HL-60 (cell line): ENCODE results near the gene CLTRN.

Source experiments
- POLR2AphosphoS5 ChIP-seq: IDR thresholded peaks from 2 replicates; pipeline ENCODE4 v1.6.1; 2012; ENCODE audit warnings: low read depth
- TF ChIP-seq, protein P1 (sequence below): IDR thresholded peaks from one replicate; pipeline ENCODE4 v1.5.1; 2011; ENCODE audit warnings: low read length, control low read depth, inconsistent platforms; ENCODE audit not compliant: insufficient read depth

- TF ChIP-seq POLR2AphosphoS5, result no peak
- TF ChIP-seq, protein P1, sequence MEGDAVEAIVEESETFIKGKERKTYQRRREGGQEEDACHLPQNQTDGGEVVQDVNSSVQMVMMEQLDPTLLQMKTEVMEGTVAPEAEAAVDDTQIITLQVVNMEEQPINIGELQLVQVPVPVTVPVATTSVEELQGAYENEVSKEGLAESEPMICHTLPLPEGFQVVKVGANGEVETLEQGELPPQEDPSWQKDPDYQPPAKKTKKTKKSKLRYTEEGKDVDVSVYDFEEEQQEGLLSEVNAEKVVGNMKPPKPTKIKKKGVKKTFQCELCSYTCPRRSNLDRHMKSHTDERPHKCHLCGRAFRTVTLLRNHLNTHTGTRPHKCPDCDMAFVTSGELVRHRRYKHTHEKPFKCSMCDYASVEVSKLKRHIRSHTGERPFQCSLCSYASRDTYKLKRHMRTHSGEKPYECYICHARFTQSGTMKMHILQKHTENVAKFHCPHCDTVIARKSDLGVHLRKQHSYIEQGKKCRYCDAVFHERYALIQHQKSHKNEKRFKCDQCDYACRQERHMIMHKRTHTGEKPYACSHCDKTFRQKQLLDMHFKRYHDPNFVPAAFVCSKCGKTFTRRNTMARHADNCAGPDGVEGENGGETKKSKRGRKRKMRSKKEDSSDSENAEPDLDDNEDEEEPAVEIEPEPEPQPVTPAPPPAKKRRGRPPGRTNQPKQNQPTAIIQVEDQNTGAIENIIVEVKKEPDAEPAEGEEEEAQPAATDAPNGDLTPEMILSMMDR, result no peak
These were observed 30.4 kb upstream of the CLTRN start for GRCh38 chrX:15694941-15695451.
